ENCODE data around the gene HPS4. TPM values are rescaled to one million over a fixed set of nuclear protein-coding genes. Genes with fewer than 3 reads are reported as not detected.
A peak's percentile ranks its signal among the peaks of the same experiment; 100 is the strongest.

The HPS4 gene
- total and polyA plus RNA-seq, 10 of the 15 experiments (the other 5 are each of a cell fraction or from before 2014, with no cell fraction given): 11.7 to 36.7 (median 30.8) TPM

DNA sequence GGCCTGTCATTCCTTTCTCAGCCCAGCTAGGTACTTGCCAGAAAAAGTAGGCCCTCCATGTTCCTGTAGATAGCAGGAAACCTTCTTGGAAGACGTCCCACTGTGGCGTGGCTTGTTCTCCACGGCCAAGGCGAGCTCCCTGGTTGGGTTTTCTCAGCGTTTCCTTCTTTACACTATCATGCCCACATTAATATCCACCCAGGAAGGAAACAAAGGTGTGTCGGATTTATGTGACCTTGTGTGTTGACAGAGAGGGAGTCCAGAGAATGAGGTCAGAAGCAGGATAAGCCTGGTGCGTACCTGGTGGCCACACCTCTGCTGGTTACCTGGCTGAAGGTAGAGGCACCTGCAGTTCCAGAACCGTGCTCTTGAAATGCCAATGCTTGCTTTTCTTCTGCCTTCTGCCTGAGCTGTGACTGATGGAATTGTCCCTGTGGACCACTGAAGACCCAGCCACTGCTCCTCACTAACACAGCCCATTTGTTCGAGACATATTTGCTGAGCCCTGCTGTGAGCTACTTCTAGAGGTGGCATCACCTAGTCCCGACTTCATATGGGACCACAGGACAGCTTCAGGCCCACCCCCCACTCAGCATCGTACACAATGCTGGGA is 46.6 kb downstream of the HPS4 start (continued):
- TF ChIP-seq, protein P1, sequence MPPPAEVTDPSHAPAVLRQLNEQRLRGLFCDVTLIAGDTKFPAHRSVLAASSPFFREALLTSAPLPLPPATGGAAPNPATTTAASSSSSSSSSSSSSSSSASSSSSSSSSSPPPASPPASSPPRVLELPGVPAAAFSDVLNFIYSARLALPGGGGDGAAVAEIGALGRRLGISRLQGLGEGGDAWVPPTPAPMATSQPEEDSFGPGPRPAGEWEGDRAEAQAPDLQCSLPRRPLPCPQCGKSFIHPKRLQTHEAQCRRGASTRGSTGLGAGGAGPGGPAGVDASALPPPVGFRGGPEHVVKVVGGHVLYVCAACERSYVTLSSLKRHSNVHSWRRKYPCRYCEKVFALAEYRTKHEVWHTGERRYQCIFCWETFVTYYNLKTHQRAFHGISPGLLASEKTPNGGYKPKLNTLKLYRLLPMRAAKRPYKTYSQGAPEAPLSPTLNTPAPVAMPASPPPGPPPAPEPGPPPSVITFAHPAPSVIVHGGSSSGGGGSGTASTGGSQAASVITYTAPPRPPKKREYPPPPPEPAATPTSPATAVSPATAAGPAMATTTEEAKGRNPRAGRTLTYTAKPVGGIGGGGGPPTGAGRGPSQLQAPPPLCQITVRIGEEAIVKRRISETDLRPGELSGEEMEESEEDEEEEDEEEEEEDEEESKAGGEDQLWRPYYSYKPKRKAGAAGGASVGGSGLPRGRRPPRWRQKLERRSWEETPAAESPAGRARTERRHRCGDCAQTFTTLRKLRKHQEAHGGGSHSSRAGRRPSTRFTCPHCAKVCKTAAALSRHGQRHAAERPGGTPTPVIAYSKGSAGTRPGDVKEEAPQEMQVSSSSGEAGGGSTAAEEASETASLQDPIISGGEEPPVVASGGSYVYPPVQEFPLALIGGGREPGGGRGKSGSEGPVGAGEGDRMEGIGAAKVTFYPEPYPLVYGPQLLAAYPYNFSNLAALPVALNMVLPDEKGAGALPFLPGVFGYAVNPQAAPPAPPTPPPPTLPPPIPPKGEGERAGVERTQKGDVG (CRISPR knock-in tag; IDR thresholded peaks at IDR 0.05): no peak
- TF ChIP-seq, protein P2, sequence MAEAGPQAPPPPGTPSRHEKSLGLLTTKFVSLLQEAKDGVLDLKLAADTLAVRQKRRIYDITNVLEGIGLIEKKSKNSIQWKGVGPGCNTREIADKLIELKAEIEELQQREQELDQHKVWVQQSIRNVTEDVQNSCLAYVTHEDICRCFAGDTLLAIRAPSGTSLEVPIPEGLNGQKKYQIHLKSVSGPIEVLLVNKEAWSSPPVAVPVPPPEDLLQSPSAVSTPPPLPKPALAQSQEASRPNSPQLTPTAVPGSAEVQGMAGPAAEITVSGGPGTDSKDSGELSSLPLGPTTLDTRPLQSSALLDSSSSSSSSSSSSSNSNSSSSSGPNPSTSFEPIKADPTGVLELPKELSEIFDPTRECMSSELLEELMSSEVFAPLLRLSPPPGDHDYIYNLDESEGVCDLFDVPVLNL (IDR thresholded peaks at IDR 0.05; ENCODE audit: low read depth, low read length): no peak

DNA sequence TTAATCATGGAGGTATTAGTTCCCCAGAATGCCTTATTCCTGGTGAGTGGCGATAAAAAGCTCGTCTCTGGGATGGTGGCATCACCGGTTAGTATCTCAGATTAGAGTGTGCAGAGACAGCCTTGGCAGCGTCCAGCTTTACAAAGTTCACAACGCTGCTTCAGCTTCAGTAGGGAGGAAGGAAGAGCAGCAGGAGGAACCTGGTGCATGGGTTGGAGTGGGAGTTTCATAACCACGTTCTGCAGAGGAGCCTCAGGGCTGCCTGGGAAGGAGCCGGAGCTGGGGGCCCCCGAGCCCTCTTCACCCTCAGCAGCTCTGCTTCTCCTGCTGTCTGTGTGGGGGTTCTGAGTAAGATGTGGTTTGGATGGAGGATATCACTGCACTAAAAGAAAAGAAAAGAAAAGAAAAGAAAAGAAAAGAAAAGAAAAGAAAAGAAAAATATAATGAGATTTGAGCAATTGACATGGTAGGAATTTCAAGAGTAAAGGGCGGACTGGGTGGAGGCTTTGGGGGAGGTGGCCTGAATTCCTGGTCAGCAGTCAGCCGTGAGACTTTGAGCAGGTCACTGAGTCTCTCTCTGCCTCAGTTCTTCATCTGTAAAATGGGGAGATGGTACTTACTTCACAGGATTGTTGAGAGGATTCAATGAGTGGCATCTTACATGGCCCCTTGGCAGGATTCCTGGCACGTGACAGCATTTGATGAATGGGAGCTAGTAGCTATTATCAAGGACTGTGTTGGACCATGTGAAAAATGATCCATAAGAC is 48.1 kb downstream of the HPS4 start:
- H3K4me1 ChIP-seq (ENCODE audit: control insufficient read depth, insufficient read depth, low read length): peaks cover 19% of the 10 kb centered on the region
- DNase-seq (ENCODE audit: low read depth, low spot score): no peak
- ChIA-PET CTCF (interaction anchor here (0.6 to 1.6 kb wide), 4 partner anchors 9 to 239 kb away, joined by 3 to 6 read pairs (median 4); no protein-coding TSS in a partner anchor), RAD21 (ENCODE audit: unreplicated experiment) (no interaction called here), SMC1A (ENCODE audit: uncharacterized antibody, unreplicated experiment) (interaction anchor here (0.9 to 2.1 kb wide), 5 partner anchors 16 to 44 kb away, joined by 3 to 6 read pairs (median 4); no protein-coding TSS in a partner anchor), POLR2A (no interaction called here)
- no peak overlapping the region for H3K4me3 ChIP-seq
- H3K9me3 ChIP-seq (replicated peaks; ENCODE audit: control insufficient read depth, insufficient read depth, low read length): no peaks in the 10 kb centered on the region
- peaks cover 21% of the 10 kb centered on the region for H3K79me2 ChIP-seq (ENCODE audit: control insufficient read depth, insufficient read depth, low read length)
- FAIRE-seq: no peak
- no peak overlapping the region for H3K9ac ChIP-seq (ENCODE audit: control insufficient read depth, insufficient read depth, low read length)
- BruUV-seq (replicated peaks): no TSS peak
- TF ChIP-seq IRF4 (IDR thresholded peaks at IDR 0.05; ENCODE audit: low read depth, low read length) (no peak), SUPT20H (IDR thresholded peaks at IDR 0.05; ENCODE audit: borderline replicate concordance, control insufficient read depth, low read depth, low read length) (no peak), NR2C2 (IDR thresholded peaks at IDR 0.05; ENCODE audit: borderline replicate concordance, control insufficient read depth, insufficient read length, low read depth) (no peak), RELA (IDR thresholded peaks at IDR 0.05; ENCODE audit: borderline replicate concordance, partially characterized antibody) (no peak), MYB (IDR thresholded peaks at IDR 0.05; ENCODE audit: borderline replicate concordance, low read depth, low read length) (no peak), POLR2AphosphoS2 (IDR thresholded peaks at IDR 0.05; ENCODE audit: low read depth, low read length) (no peak), PML (IDR thresholded peaks at IDR 0.05; ENCODE audit: low read length) (no peak)
- TF ChIP-seq, protein P3, sequence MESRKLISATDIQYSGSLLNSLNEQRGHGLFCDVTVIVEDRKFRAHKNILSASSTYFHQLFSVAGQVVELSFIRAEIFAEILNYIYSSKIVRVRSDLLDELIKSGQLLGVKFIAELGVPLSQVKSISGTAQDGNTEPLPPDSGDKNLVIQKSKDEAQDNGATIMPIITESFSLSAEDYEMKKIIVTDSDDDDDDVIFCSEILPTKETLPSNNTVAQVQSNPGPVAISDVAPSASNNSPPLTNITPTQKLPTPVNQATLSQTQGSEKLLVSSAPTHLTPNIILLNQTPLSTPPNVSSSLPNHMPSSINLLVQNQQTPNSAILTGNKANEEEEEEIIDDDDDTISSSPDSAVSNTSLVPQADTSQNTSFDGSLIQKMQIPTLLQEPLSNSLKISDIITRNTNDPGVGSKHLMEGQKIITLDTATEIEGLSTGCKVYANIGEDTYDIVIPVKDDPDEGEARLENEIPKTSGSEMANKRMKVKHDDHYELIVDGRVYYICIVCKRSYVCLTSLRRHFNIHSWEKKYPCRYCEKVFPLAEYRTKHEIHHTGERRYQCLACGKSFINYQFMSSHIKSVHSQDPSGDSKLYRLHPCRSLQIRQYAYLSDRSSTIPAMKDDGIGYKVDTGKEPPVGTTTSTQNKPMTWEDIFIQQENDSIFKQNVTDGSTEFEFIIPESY (IDR thresholded peaks at IDR 0.05): no peak
- no peak overlapping the region for H3K27ac ChIP-seq (ENCODE audit: control insufficient read depth, insufficient read depth)
- no peak overlapping the region for H2AFZ ChIP-seq (ENCODE audit: control insufficient read depth, low read depth, low read length)
- intact Hi-C loops (cut with micrococcal nuclease; ENCODE audit: unreplicated experiment): no loop called here
- peaks cover 4% of the 10 kb centered on the region; the same call in 1 of the 2 replicates for H4K20me1 ChIP-seq (ENCODE audit: control insufficient read depth, insufficient read depth)
- 87% methylated on average over 11 of the region's 11 CpGs for WGBS (ENCODE audit: insufficient coverage, insufficient replicate concordance, low lambda C conversion rate, missing lambda C conversion rate)
- in situ Hi-C loops (cut with MboI): no loop called here
- no peak for ATAC-seq
- H3K27me3 ChIP-seq (replicated peaks in 1 of 2; ENCODE audit: control insufficient read depth in 2 of 2, insufficient read depth in 2 of 2, low read length in 1 of 2): no peaks in the 10 kb centered on the region
- H3K36me3 ChIP-seq (ENCODE audit: control insufficient read depth in 2 of 2, insufficient read depth in 2 of 2, low read length in 1 of 2): peaks cover 5 to 8% of the 10 kb centered on the region in 2 experiments; a peak in 3 of 4 replicates
- peak overlapping the region; percentile 30; the same call in 1 of the 2 replicates for H3K4me2 ChIP-seq (ENCODE audit: control insufficient read depth, insufficient read depth)

Measured in GM12878 (cell line).